ENCODE measurements around the gene STK32B. TPM values are rescaled to one million over a fixed set of nuclear protein-coding genes. Genes with fewer than 3 reads are reported as not detected.

Gene STK32B
- polyA plus RNA-seq, 1 experiment, result 4.3 TPM

- no peaks in the 10 kb centered on the region for H3K27me3 ChIP-seq (ENCODE audit: control insufficient read depth, insufficient read depth, low read length)
- no peaks in the 10 kb centered on the region for H3K9me3 ChIP-seq (ENCODE audit: control insufficient read depth, insufficient read depth, low read length)
- DNase-seq (ENCODE audit: low read depth, low spot score), result no peak
- H3K4me3 ChIP-seq (ENCODE audit: low read depth, low read length), result no peak overlapping the region
- ChIA-PET POLR2A (no interaction called here), CTCF (no interaction called here)
- H3K27ac ChIP-seq (ENCODE audit: low read depth, low read length), result no peak overlapping the region
- TF ChIP-seq CTCF (IDR thresholded peaks at IDR 0.05; ENCODE audit: low read depth, low read length), result no peak
Measured at GRCh38 chr4:5300283-5300682, 249.0 kb downstream of the STK32B start.

GRCh38 chr4:5307928-5308327 is 256.6 kb downstream of the STK32B start:
- no peak overlapping the region for H3K27ac ChIP-seq (ENCODE audit: low read depth, low read length)
- POLR2A ChIA-PET, result no interaction called here
- CTCF ChIA-PET, result no interaction called here

GRCh38 chr4:5322321-5322720 is 271.0 kb downstream of the STK32B start:
- POLR2A ChIA-PET, result no interaction called here
- H3K4me3 ChIP-seq (ENCODE audit: low read depth, low read length), result no peak overlapping the region
- H3K9me3 ChIP-seq (ENCODE audit: control insufficient read depth, insufficient read depth, low read length), result peaks cover 8% of the 10 kb centered on the region
- CTCF ChIA-PET, result no interaction called here
- TF ChIP-seq CTCF (IDR thresholded peaks at IDR 0.05; ENCODE audit: low read depth, low read length), result no peak
- no peaks in the 10 kb centered on the region for H3K27me3 ChIP-seq (ENCODE audit: control insufficient read depth, insufficient read depth, low read length)
- DNase-seq (ENCODE audit: low read depth, low spot score), result no peak
- H3K27ac ChIP-seq (ENCODE audit: low read depth, low read length), result no peak overlapping the region

More at GRCh38 chr4:5307928-5308327, 256.6 kb downstream of the STK32B start:
- H3K4me3 ChIP-seq (ENCODE audit: low read depth, low read length), result no peak overlapping the region
- H3K9me3 ChIP-seq (ENCODE audit: control insufficient read depth, insufficient read depth, low read length), result no peaks in the 10 kb centered on the region
- TF ChIP-seq CTCF (IDR thresholded peaks at IDR 0.05; ENCODE audit: low read depth, low read length), result no peak
- H3K27me3 ChIP-seq (ENCODE audit: control insufficient read depth, insufficient read depth, low read length), result no peaks in the 10 kb centered on the region
- no peak for DNase-seq (ENCODE audit: low read depth, low spot score)

GRCh38 chr4:5330339-5330989 is 279.2 kb downstream of the STK32B start:
- Histone ChIP-seq H3K27ac (ENCODE audit: low read depth, low read length) (no peak overlapping the region), H3K9me3 (ENCODE audit: control insufficient read depth, insufficient read depth, low read length) (no peaks in the 10 kb centered on the region; the same call in none of the 2 replicates), H3K27me3 (ENCODE audit: control insufficient read depth, insufficient read depth, low read length) (no peaks in the 10 kb centered on the region), H3K4me3 (ENCODE audit: low read depth, low read length) (no peak overlapping the region)
- CTCF ChIA-PET, result no interaction called here
- no peak for DNase-seq (ENCODE audit: low read depth, low spot score)
- TF ChIP-seq CTCF (IDR thresholded peaks at IDR 0.05; ENCODE audit: low read depth, low read length), result no peak
- POLR2A ChIA-PET, result no interaction called here

- H3K9me3 ChIP-seq (ENCODE audit: control insufficient read depth, insufficient read depth, low read length), result no peaks in the 10 kb centered on the region
- POLR2A ChIA-PET, result no interaction called here
- H3K27me3 ChIP-seq (ENCODE audit: control insufficient read depth, insufficient read depth, low read length), result no peaks in the 10 kb centered on the region
- no peak overlapping the region for H3K27ac ChIP-seq (ENCODE audit: low read depth, low read length)
- H3K4me3 ChIP-seq (ENCODE audit: low read depth, low read length), result no peak overlapping the region
- no peak for DNase-seq (ENCODE audit: low read depth, low spot score)
- CTCF ChIA-PET, result interaction anchor here (0.6 kb wide), 1 partner anchor 109 kb away, joined by 4 read pairs; no protein-coding TSS in a partner anchor
- no peak for TF ChIP-seq CTCF (IDR thresholded peaks at IDR 0.05; ENCODE audit: low read depth, low read length)
Measured at GRCh38 chr4:5337731-5338130, 286.5 kb downstream of the STK32B start.

Measured in AG04450 (cell line).